GM19035 (cell line): ENCODE results near the gene TRABD2B.

Experiments
- ATAC-seq: cut with Tn5 transposase; IDR thresholded peaks from one replicate; pipeline ENCODE4 v1.9.1; 2021; ENCODE audit not compliant: unreplicated experiment

Gene TRABD2B

GRCh38 chr1:47711848-47712492 is 285.2 kb downstream of the TRABD2B start:
- ATAC-seq: no peak

DNA sequence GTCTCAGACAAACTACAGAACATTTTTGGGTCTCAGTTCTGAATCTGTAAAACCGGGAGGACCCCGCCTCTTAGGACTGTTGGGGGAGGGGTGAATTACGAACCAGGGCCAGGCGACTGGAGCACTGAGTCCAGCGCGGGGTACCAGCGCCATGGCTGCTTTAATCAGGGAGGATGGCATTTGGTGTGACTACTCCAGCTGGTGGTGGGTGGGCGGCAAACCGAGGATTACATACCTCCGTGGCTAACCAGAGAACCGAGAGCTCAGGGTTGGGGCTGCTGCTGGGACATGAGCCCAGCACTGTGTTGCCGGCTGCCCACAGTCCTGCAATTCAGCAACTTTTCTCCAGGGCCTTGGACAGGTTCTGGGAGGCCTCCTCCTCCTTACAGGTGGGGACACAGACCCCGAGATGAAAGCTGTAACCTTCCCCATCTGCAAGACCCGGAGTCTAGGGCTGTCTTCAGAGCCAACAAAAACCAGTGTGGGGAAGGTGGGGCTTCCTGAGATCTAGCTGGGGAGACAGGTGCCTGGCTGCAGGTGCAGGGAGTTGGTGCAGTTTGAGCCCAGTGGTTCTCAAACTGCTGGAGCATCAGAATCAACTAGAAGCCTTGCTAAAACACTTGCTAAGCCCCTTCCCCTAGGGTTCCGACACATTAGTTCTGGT is 285.9 kb downstream of the TRABD2B start:
- ATAC-seq: no peak
